Astrocyte (in vitro differentiated cells and primary cell): ENCODE data around the gene C3orf80.

Experiments used
- EZH2 ChIP-seq: IDR thresholded peaks from 2 replicates; pipeline ENCODE4 v1.6.1; 2012; ENCODE audit warnings: mild to moderate bottlenecking, low read length, inconsistent platforms; ENCODE audit not compliant: insufficient read depth
- TF ChIP-seq, protein P1 (sequence below): IDR thresholded peaks from 2 replicates; pipeline ENCODE4 v1.5.1; 2011; ENCODE audit warnings: low read depth, mild to moderate bottlenecking, inconsistent platforms, low read length, moderate library complexity; ENCODE audit not compliant: insufficient read depth

DNA sequence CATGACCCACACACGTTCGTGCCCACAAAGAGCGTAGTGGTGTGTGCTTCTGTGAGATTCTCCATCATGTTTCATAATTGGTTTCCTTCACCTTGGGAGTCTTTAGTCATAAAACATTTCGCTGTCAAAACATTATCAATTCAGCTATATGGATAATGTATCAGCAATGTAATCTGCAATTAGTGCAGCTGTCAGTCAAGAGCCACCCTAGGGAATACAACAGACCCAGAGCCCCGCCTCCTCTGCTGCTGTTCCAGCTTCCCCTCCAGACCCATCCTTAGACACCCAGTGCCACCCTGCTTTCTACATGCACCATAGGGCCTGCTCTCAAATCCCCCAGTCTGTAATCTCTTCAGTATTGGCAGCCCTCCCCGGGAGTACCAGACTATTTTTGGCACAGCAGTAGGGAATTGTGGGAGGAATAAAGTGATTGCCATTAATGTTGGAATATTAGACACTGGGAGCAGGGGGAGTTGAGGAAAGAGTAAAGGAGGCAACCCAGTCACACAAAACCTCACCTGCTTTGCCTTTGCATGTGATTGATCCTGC is 31.5 kb upstream of the C3orf80 start:
- TF ChIP-seq, protein P1, sequence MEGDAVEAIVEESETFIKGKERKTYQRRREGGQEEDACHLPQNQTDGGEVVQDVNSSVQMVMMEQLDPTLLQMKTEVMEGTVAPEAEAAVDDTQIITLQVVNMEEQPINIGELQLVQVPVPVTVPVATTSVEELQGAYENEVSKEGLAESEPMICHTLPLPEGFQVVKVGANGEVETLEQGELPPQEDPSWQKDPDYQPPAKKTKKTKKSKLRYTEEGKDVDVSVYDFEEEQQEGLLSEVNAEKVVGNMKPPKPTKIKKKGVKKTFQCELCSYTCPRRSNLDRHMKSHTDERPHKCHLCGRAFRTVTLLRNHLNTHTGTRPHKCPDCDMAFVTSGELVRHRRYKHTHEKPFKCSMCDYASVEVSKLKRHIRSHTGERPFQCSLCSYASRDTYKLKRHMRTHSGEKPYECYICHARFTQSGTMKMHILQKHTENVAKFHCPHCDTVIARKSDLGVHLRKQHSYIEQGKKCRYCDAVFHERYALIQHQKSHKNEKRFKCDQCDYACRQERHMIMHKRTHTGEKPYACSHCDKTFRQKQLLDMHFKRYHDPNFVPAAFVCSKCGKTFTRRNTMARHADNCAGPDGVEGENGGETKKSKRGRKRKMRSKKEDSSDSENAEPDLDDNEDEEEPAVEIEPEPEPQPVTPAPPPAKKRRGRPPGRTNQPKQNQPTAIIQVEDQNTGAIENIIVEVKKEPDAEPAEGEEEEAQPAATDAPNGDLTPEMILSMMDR, result no peak
- no peak for TF ChIP-seq EZH2
